Choroid plexus epithelial cell (primary cell): ENCODE results near the gene WDR46.
"Not testable (repeated sequence)": the region's sequence is repeated elsewhere in the genome, so short reads cannot be mapped to it uniquely, and the experiment has no call there.

ENCODE experiments used
- DNase-seq: peaks from one replicate; pipeline ENCODE4 v3.0.0-alpha.2; 2010; ENCODE audit warnings: low read depth
- H3K4me3 ChIP-seq: 2 replicates; pipeline ENCODE4 v1.5.1; 2011; ENCODE audit warnings: low read depth, mild to moderate bottlenecking, control low read depth, low read length, moderate library complexity
- TF ChIP-seq, protein P1 (sequence below): conservative IDR thresholded peaks from 2 replicates; pipeline ENCODE4 v1.5.1; 2011; ENCODE audit warnings: low read depth, mild to moderate bottlenecking, control low read depth, inconsistent platforms, low read length, moderate library complexity

Gene WDR46

DNA sequence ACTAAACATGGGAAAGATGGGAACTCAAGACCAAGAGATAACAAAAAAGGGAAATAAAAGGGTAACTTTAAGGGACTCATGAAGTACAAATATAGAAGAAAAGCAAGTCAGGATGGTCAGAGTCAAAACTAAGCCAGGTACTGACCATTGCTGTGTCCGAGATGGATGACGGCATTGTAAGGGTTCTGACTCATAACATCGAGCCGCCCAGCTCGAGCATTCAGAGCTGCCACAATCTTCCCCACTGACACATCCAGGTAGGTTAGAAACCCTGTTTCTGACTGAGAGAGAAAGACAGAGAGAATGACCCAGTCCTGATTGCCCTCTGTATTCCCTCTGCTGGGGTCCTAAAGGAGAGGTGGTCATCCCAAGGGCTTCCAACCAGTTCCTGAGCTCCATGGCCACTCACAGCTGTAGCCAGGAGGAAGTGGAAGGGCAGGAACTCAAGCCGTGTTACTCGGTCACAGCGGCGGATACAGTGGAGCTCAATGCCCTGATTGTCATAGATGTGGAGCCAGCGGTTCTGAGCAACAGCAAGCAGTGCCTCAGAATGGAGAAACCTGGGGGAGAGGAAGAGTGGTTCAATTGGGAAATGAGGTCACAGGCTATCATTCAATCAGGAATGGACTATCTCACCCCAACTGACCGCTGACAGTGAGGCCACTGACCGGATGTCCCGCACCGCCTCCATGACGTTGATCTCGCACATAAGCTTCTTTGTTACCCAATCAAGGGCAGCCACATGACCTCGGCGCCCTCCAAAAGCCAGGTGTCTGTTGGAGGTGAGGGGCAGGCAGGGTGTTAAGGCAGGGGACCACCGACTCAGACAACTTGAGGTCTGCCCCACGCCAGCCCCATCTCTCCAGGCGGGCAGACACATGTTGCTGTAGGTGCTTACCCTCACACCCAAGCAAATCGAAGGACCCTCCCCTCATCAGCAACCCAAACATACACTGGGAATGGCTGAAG, 1.8 kb downstream of the WDR46 start:
- no peak overlapping the region for H3K4me3 ChIP-seq
- TF ChIP-seq, protein P1, sequence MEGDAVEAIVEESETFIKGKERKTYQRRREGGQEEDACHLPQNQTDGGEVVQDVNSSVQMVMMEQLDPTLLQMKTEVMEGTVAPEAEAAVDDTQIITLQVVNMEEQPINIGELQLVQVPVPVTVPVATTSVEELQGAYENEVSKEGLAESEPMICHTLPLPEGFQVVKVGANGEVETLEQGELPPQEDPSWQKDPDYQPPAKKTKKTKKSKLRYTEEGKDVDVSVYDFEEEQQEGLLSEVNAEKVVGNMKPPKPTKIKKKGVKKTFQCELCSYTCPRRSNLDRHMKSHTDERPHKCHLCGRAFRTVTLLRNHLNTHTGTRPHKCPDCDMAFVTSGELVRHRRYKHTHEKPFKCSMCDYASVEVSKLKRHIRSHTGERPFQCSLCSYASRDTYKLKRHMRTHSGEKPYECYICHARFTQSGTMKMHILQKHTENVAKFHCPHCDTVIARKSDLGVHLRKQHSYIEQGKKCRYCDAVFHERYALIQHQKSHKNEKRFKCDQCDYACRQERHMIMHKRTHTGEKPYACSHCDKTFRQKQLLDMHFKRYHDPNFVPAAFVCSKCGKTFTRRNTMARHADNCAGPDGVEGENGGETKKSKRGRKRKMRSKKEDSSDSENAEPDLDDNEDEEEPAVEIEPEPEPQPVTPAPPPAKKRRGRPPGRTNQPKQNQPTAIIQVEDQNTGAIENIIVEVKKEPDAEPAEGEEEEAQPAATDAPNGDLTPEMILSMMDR = no peak

DNA sequence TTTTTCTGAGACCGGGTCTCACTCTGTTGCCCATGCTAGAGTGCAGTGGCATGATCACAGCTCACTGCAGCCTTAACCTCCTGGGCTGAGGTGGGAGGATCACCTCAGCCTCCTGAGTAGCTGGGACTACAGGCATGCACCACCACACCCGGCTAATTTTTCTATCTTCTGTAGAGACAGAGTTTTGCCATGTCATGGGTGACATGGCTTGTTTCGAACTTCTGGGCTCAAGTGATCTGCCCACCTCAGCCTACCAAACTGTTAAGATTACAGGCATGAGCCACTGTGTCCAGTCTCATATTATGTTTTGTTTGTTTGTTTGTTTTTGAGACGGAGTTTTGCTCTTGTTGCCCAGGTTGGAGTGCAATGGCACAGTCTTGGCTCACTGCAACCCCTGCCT, 3.8 kb downstream of the WDR46 start:
- DNase-seq, H3K4me3 ChIP-seq: not testable (repeated sequence)

More for the DNA sequence above, 1.8 kb downstream of the WDR46 start:
- no peak for DNase-seq

DNA sequence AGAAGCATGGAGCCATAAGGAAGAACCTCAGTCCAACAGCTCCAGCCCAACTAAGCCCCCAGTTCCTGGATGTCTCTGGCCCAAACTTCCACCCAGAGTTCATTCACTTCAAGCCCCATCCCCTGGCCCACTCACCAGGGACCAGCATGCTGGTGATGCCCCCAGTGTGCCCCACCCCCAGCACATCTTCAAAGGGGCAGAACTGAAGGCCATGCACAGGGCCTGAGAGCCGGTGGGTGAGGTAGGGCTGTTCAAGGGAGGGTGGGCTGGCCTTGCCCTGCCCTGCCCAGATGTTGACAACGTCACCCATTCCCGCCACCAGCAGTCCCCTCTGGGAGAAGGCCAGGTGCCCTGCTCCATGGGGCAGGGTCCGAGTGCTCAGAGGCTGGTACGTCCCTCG, 8.5 kb downstream of the WDR46 start:
- TF ChIP-seq, protein P1 = no peak
- H3K4me3 ChIP-seq = no peak overlapping the region
- DNase-seq = no peak

DNA sequence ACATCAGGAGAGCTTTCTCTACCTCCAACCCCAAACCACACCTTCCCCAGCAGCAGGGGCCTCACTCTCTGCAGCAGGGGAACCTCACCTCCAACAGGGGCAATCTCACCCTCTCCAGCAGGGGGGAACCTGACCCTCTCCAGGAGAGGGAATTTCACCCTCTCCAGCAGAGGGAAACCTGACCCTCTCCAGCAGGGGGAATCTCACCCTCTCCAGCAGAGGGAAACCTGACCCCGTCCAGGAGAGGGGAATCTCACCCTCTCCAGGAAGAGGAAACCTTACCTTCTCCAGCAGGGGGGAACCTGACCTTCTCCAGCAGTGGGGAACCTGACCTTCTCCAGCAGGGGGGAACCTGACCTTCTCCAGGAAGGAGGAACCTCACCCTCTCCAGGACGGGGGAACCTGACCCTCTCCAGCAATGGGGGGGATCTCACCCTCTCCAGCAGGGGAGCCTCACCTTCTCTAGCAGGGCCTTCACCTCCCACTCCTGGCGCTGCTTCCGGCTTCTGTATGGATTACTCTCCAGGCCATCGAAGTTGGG, 9.0 kb downstream of the WDR46 start:
- TF ChIP-seq, protein P1 = peak; percentile 69
- peak; percentile 69 for DNase-seq
- no peak overlapping the region for H3K4me3 ChIP-seq

DNA sequence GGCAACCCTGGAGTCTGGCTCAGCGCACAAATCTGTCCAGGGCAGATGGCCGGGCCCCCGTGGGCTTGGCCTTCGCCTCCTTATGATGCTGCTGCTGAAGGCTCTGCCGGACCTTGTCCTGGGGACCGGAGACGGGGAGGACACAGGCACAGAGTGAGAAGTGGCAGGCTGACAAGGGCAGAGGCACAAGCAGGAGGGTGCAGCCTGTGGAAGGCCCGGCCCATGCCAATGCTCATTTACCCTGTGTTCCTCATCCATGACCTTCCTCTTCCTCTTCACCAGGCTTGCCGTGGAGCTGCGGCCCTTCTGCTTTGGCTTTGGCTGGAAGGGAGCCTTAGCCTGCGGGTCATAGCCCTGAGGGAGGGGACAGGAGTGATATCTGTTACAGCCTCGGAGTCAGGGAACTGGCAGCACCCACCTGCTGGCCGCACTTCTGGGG, 9.8 kb downstream of the WDR46 start:
- DNase-seq = no peak
- TF ChIP-seq, protein P1 = no peak
- H3K4me3 ChIP-seq = no peak overlapping the region

DNA sequence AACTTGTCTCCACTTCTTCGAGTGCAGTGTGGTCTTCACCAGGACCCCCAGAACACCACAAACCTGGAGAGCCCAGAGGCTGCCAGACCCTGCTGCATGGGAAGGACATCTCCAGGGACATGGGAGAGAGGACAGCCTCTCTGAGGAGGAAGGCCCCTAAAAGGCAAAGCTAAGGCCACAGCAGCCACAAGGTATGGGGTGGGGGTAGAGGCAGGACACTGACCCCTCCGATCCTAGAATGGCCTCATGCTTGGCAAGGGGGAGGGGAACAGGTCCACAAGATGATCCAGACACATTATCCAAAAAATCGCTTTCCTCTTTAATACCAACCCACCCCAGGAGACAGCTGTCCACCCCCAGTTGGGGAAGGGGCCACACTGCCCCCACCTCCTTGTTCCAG, 10.2 kb downstream of the WDR46 start:
- TF ChIP-seq, protein P1 = no peak
- H3K4me3 ChIP-seq = no peak overlapping the region
- DNase-seq = no peak

DNA sequence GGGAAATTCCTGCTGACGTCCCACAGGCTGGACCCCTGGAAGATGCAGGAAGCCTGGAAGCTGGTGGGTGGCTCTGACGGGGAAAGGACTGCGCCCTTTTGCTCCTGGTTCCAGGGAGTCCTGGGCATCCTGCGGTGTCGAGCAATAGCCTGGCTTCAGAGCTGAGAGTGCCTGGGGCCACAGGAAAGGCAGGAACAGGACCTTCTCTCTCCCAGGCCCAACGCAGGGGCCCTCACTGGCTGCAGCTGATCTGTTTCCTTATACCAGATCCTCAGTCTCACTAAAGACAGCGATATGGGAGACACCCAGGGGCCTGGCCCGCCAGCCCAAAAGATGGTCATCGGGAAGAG, 10.7 kb downstream of the WDR46 start:
- no peak overlapping the region for H3K4me3 ChIP-seq
- TF ChIP-seq, protein P1 = no peak
- no peak for DNase-seq
